ENCODE results near the gene TIMM17A.

The TIMM17A gene

GRCh38 chr1:201955009-201955728, at the start of gene TIMM17A:
TSS of gene TIMM17A (plus strand) at chr1:201955503. CDS start at chr1:201955527, 24 bp downstream.
- DNase-seq (ENCODE audit: low read depth in 2 of 2): peak; percentile 85 to 91

- DNase-seq (ENCODE audit: low read depth in 2 of 2): no peak
These were observed 49.0 kb upstream of the TIMM17A start for GRCh38 chr1:201906336-201906735.

GRCh38 chr1:201907621-201908020, 47.7 kb upstream of the TIMM17A start:
- no peak for DNase-seq (ENCODE audit: low read depth in 2 of 2)

GRCh38 chr1:201911826-201912571, 43.3 kb upstream of the TIMM17A start:
- no peak for DNase-seq (ENCODE audit: low read depth in 2 of 2)

GRCh38 chr1:201912832-201913231, 42.5 kb upstream of the TIMM17A start:
- no peak for DNase-seq (ENCODE audit: low read depth in 2 of 2)

GRCh38 chr1:201914456-201915235, 40.7 kb upstream of the TIMM17A start:
- no peak for DNase-seq (ENCODE audit: low read depth in 2 of 2)

GRCh38 chr1:201916649-201917249, 38.6 kb upstream of the TIMM17A start:
- DNase-seq (ENCODE audit: low read depth in 2 of 2): no peak

GRCh38 chr1:201917362-201918033, 37.8 kb upstream of the TIMM17A start:
- no peak for DNase-seq (ENCODE audit: low read depth in 2 of 2)

GRCh38 chr1:201918343-201918742, 37.0 kb upstream of the TIMM17A start:
- no peak for DNase-seq (ENCODE audit: low read depth in 2 of 2)

GRCh38 chr1:201921952-201922558, 33.2 kb upstream of the TIMM17A start:
- DNase-seq (ENCODE audit: low read depth in 2 of 2): no peak

- no peak for DNase-seq (ENCODE audit: low read depth in 2 of 2)
These were observed 30.1 kb upstream of the TIMM17A start for GRCh38 chr1:201925301-201925567.

- no peak for DNase-seq (ENCODE audit: low read depth in 2 of 2)
These were observed 29.2 kb upstream of the TIMM17A start for GRCh38 chr1:201925981-201926645.

GRCh38 chr1:201928266-201928665, 27.0 kb upstream of the TIMM17A start:
- DNase-seq (ENCODE audit: low read depth in 2 of 2): no peak

GRCh38 chr1:201930137-201930536, 25.2 kb upstream of the TIMM17A start:
- DNase-seq (ENCODE audit: low read depth in 2 of 2): no peak

GRCh38 chr1:201930803-201931202, 24.5 kb upstream of the TIMM17A start:
- no peak for DNase-seq (ENCODE audit: low read depth in 2 of 2)

- DNase-seq (ENCODE audit: low read depth in 2 of 2): no peak
These were observed 21.4 kb upstream of the TIMM17A start for GRCh38 chr1:201933840-201934430.

GRCh38 chr1:201937624-201938213, 17.6 kb upstream of the TIMM17A start:
- no peak for DNase-seq (ENCODE audit: low read depth in 2 of 2)

GRCh38 chr1:201938440-201939035, 16.8 kb upstream of the TIMM17A start:
- no peak for DNase-seq (ENCODE audit: low read depth in 2 of 2)

GRCh38 chr1:201939148-201939547, 16.2 kb upstream of the TIMM17A start:
- no peak for DNase-seq (ENCODE audit: low read depth in 2 of 2)

- DNase-seq (ENCODE audit: low read depth in 2 of 2): no peak
These were observed 15.7 kb upstream of the TIMM17A start for GRCh38 chr1:201939574-201939973.
